GM18526 (cell line): Measurements from ENCODE around the gene REN.

Experiments
- POLR2A ChIP-seq: IDR thresholded peaks from 3 replicates; pipeline ENCODE4 v1.6.1; 2011; ENCODE audit not compliant: insufficient read length; ENCODE audit errors: extremely low read depth

REN gene

GRCh38 chr1:204134103-204134502 is 32.0 kb downstream of the REN start:
- TF ChIP-seq POLR2A: no peak

GRCh38 chr1:204132718-204133117 is 33.4 kb downstream of the REN start:
- TF ChIP-seq POLR2A: no peak

- no peak for TF ChIP-seq POLR2A
Observed at GRCh38 chr1:204131978-204132377, 34.2 kb downstream of the REN start.

- TF ChIP-seq POLR2A: no peak
Observed at GRCh38 chr1:204130981-204131892, 34.9 kb downstream of the REN start.

GRCh38 chr1:204130178-204130577 is 36.0 kb downstream of the REN start:
- TF ChIP-seq POLR2A: no peak

GRCh38 chr1:204128964-204129896 is 36.9 kb downstream of the REN start:
- TF ChIP-seq POLR2A: no peak

GRCh38 chr1:204128464-204128963 is 37.6 kb downstream of the REN start:
- no peak for TF ChIP-seq POLR2A

GRCh38 chr1:204127597-204128242 is 38.4 kb downstream of the REN start:
- TF ChIP-seq POLR2A: no peak

- TF ChIP-seq POLR2A: no peak
Observed at GRCh38 chr1:204126956-204127355, 39.2 kb downstream of the REN start.

GRCh38 chr1:204126386-204126785 is 39.8 kb downstream of the REN start:
- TF ChIP-seq POLR2A: no peak

- TF ChIP-seq POLR2A: no peak
Observed at GRCh38 chr1:204125759-204126351, 40.3 kb downstream of the REN start.

- TF ChIP-seq POLR2A: no peak
Observed at GRCh38 chr1:204124639-204125038, 41.5 kb downstream of the REN start.

GRCh38 chr1:204123376-204123775 is 42.8 kb downstream of the REN start:
- TF ChIP-seq POLR2A: no peak

- no peak for TF ChIP-seq POLR2A
Observed at GRCh38 chr1:204121840-204122555, 44.1 kb downstream of the REN start.

- no peak for TF ChIP-seq POLR2A
Observed at GRCh38 chr1:204116539-204116938, 49.6 kb downstream of the REN start.

GRCh38 chr1:204115116-204115515 is 51.0 kb downstream of the REN start:
- no peak for TF ChIP-seq POLR2A
